GM19463 (cell line): ENCODE measurements around the gene CACNA1A.
"Not testable (repeated sequence)": the region's sequence is repeated elsewhere in the genome, so short reads cannot be mapped to it uniquely, and the experiment has no call there.

Experiments
- ATAC-seq: cut with Tn5 transposase; IDR thresholded peaks from one replicate; pipeline ENCODE4 v1.9.1; 2021; ENCODE audit warnings: mild to moderate bottlenecking, moderate library complexity; ENCODE audit not compliant: unreplicated experiment

CACNA1A gene

DNA sequence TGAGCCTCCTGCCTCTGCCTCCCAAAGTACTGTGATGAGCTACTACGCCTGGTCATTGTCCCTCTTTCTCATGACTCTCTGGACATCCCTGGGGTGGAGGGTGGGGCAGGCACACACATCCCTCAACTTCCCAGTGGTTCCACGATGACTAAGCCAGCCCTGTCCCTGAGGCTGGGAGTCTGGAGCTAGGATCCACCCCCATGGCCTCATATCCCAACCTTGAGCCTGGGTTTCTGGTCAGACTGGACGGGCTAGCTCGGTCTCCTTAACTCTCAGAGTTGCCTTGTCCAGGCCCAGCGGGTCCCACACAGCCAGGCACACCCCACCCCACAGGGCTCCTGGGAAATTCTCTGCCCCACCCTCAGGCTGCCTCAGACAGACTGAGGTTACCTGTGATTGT lies 336.5 kb downstream of the CACNA1A start:
- ATAC-seq = no peak

GRCh38 chr19:13166151-13166550 lies 340.1 kb downstream of the CACNA1A start:
- not testable (repeated sequence) for ATAC-seq

DNA sequence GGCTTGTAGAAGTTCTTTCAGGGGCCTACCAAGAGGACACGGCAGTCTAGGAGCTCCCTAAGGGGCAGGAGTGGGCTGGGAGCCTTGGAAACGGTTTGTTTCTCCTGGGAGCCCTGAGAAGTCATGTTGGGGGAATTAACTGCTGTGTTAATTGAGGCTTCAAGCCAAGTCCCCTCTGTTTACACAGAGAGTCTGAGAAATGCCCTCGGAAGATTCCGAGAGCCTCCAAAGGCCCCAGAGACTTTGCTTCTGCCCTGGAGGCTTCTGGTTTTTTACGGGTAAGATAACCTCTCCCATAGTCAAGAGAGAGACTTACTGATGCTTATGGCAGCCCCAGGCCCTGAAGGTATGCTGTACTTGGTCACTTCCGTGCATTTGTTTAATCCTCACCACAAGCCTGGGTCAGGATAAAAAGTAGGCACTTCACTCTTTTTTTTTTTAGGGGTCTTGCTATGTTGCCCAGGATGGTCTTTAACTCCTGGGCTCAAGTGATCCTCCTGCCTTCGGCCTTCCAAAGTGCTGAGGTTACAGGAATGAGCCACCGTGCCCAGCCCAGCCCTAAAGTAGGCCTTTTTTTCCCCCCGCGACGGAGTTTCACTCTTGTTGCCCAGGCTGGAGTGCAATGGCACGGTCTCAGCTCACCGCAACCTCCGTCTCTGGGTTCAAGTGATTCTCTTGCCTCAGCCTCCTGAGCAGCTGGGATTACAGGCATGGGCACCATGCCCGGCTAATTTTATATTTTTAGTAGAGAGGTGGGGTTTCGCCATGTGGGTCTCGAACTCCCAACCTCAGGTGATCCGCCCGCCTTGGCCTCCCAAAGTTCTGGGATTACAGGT lies 340.9 kb downstream of the CACNA1A start:
- no peak for ATAC-seq

GRCh38 chr19:13164343-13165161 lies 341.7 kb downstream of the CACNA1A start:
- no peak for ATAC-seq

DNA sequence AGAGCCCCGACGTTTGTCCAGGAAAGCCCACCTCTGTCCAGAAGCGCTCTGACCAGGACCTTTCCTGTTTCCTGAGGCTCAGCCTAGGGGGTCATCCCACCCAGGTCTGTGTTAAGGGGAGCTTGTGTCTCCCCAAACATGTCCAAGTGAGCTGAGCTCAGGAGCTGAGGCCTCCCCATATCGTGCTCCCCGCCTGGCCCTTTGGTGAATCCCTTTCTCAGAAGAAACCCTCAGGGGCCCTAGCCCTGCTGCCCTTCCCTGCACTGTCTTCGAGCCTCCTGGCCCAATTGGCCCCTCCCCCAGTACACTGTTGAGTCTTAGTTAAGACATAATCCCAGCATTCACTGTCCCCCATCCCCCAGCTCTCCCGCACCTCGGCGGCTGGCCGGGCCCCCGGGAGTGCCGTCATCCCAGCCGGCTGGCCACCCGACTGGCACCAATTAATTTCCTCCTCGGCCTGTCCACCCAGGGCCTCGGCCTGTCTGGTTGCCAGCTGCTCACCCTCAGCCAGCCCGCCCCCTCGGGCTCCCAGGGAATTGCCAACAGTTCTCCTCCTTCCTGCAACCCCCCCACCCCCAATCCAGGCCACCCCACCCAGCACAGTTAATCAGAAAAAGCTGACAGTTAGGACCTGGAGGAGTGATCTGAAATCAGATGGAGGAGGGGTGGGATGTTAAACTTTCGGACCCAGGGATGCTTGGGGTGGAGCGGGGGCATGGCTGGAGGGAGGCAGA lies 342.5 kb downstream of the CACNA1A start:
- no peak for ATAC-seq

- peak; percentile 52 for ATAC-seq
These were observed 343.3 kb downstream of the CACNA1A start for GRCh38 chr19:13162724-13163608.

- no peak for ATAC-seq
These were observed 345.7 kb downstream of the CACNA1A start for GRCh38 chr19:13160557-13160956.

- no peak for ATAC-seq
These were observed 346.6 kb downstream of the CACNA1A start for GRCh38 chr19:13159713-13160112.
